Activated CD4-positive, alpha-beta T cell treated with anti-CD3 and anti-CD28 coated beads, Interleukin-2, amount 10 ng/mL, durations not matched to agents 7 days and 5 days (primary cell): Measurements from ENCODE around the gene EPB41L4A. TPM values are rescaled to one million over a fixed set of nuclear protein-coding genes. Genes with fewer than 3 reads are reported as not detected.
A peak's percentile ranks its signal among the peaks of the same experiment; 100 is the strongest.
"Not testable (repeated sequence)": the region's sequence is repeated elsewhere in the genome, so short reads cannot be mapped to it uniquely, and the experiment has no call there.

Source experiments
- CTCF ChIA-PET: fragments of 350-600 bp; sonication (Branson Sonifier 250); formaldehyde crosslinking; loops from one replicate; lab custom pipeline; 2021; ENCODE audit warnings: antibody characterized with exemption; lab: Charles Lee
- POLR2A ChIA-PET: fragments of 350-600 bp; sonication (Branson Sonifier 250); formaldehyde crosslinking; loops from one replicate; lab custom pipeline; 2021; ENCODE audit warnings: antibody characterized with exemption; lab: Charles Lee
- DNase-seq: peaks from one replicate; pipeline ENCODE4 v3.0.0-alpha.2; 2020
- H3K27ac Mint-ChIP-seq: one replicate; pipeline ENCODE4 v1.8.0; 2021; ENCODE audit warnings: mild to moderate bottlenecking, moderate library complexity, mixed read lengths
- H3K27me3 Mint-ChIP-seq: one replicate; pipeline ENCODE4 v1.8.0; 2021; ENCODE audit warnings: mixed read lengths
- H3K36me3 Mint-ChIP-seq: one replicate; pipeline ENCODE4 v1.8.0; 2021; ENCODE audit warnings: low read depth, mixed read lengths
- H3K4me1 Mint-ChIP-seq: one replicate; pipeline ENCODE4 v1.8.0; 2021; ENCODE audit warnings: mixed read lengths
- H3K4me3 Mint-ChIP-seq: one replicate; pipeline ENCODE4 v1.8.0; 2021; ENCODE audit warnings: mild to moderate bottlenecking, moderate library complexity, mixed read lengths
- H3K9me3 Mint-ChIP-seq: one replicate; pipeline ENCODE4 v1.8.0; 2021; ENCODE audit warnings: mixed read lengths
- total RNA-seq, 2 experiments: library from RNA; stranded (reverse); gene quantifications; one replicate each; pipeline ENCODE4 v1.2.3, GENCODE V29; 2021

The EPB41L4A gene
- total RNA-seq, 2 experiments from 2014 or later = 0.62 to 1.2 TPM

GRCh38 chr5:112417931-112418658, 982 bp downstream of the EPB41L4A start:
- peaks cover 18% of the 10 kb centered on the region for H3K4me1 Mint-ChIP-seq
- peak overlapping the region; percentile 3 for H3K27ac Mint-ChIP-seq
- no peaks in the 10 kb centered on the region for H3K9me3 Mint-ChIP-seq
- peak overlapping the region; percentile 61 for H3K4me3 Mint-ChIP-seq
- peaks cover 75% of the 10 kb centered on the region for H3K27me3 Mint-ChIP-seq
- no peaks in the 10 kb centered on the region for H3K36me3 Mint-ChIP-seq
- CTCF ChIA-PET = interaction anchor here (1.0 to 2.5 kb wide), 3 partner anchors 8 to 319 kb away, joined by 3 to 8 read pairs (median 4); partner anchors contain the start of gene APC
- POLR2A ChIA-PET = no interaction called here
- peak; percentile 49 for DNase-seq

GRCh38 chr5:112415552-112415951, 3.5 kb downstream of the EPB41L4A start:
- no peak overlapping the region for H3K27ac Mint-ChIP-seq
- no peak overlapping the region for H3K4me3 Mint-ChIP-seq
- DNase-seq = no peak
- H3K9me3 Mint-ChIP-seq = no peaks in the 10 kb centered on the region
- H3K36me3 Mint-ChIP-seq = no peaks in the 10 kb centered on the region
- peaks cover 65% of the 10 kb centered on the region for H3K27me3 Mint-ChIP-seq
- ChIA-PET POLR2A (no interaction called here), CTCF (no interaction called here)
- H3K4me1 Mint-ChIP-seq = peaks cover 17% of the 10 kb centered on the region

GRCh38 chr5:112413611-112414010, 5.5 kb downstream of the EPB41L4A start:
- H3K36me3 Mint-ChIP-seq = no peaks in the 10 kb centered on the region
- ChIA-PET POLR2A (no interaction called here), CTCF (interaction anchor here (1.3 kb wide), 1 partner anchor 15 kb away, joined by 3 read pairs; no protein-coding TSS in a partner anchor)
- no peak overlapping the region for H3K4me3 Mint-ChIP-seq
- H3K9me3 Mint-ChIP-seq = no peaks in the 10 kb centered on the region
- peaks cover 10% of the 10 kb centered on the region for H3K4me1 Mint-ChIP-seq
- no peak overlapping the region for H3K27ac Mint-ChIP-seq
- DNase-seq = no peak
- H3K27me3 Mint-ChIP-seq = peaks cover 61% of the 10 kb centered on the region

GRCh38 chr5:112412346-112412745, 6.7 kb downstream of the EPB41L4A start:
- ChIA-PET POLR2A (no interaction called here), CTCF (no interaction called here)
- H3K9me3 Mint-ChIP-seq = no peaks in the 10 kb centered on the region
- no peaks in the 10 kb centered on the region for H3K36me3 Mint-ChIP-seq
- no peak overlapping the region for H3K27ac Mint-ChIP-seq
- H3K4me1 Mint-ChIP-seq = no peaks in the 10 kb centered on the region
- DNase-seq = no peak
- H3K4me3 Mint-ChIP-seq = no peak overlapping the region
- peaks cover 53% of the 10 kb centered on the region for H3K27me3 Mint-ChIP-seq

GRCh38 chr5:112411903-112412302, 7.2 kb downstream of the EPB41L4A start:
- H3K9me3 Mint-ChIP-seq = no peaks in the 10 kb centered on the region
- peaks cover 52% of the 10 kb centered on the region for H3K27me3 Mint-ChIP-seq
- H3K27ac Mint-ChIP-seq = no peak overlapping the region
- ChIA-PET CTCF (no interaction called here), POLR2A (no interaction called here)
- no peak for DNase-seq
- no peaks in the 10 kb centered on the region for H3K4me1 Mint-ChIP-seq
- H3K4me3 Mint-ChIP-seq = no peak overlapping the region
- H3K36me3 Mint-ChIP-seq = no peaks in the 10 kb centered on the region

- DNase-seq = no peak
- H3K4me3 Mint-ChIP-seq = no peak overlapping the region
- H3K9me3 Mint-ChIP-seq = no peaks in the 10 kb centered on the region
- no peaks in the 10 kb centered on the region for H3K36me3 Mint-ChIP-seq
- no peaks in the 10 kb centered on the region for H3K4me1 Mint-ChIP-seq
- POLR2A ChIA-PET = no interaction called here
- peaks cover 34% of the 10 kb centered on the region for H3K27me3 Mint-ChIP-seq
- no peak overlapping the region for H3K27ac Mint-ChIP-seq
- CTCF ChIA-PET = interaction anchor here (1.1 kb wide), 1 partner anchor 9 kb away, joined by 3 read pairs; no protein-coding TSS in a partner anchor
Measured at GRCh38 chr5:112407666-112408065, 11.4 kb downstream of the EPB41L4A start.

GRCh38 chr5:112407240-112407639, 11.8 kb downstream of the EPB41L4A start:
- Mint-ChIP-seq H3K9me3 (no peaks in the 10 kb centered on the region), H3K4me3 (no peak overlapping the region), H3K4me1 (no peaks in the 10 kb centered on the region), H3K27ac (no peak overlapping the region), H3K36me3 (no peaks in the 10 kb centered on the region), H3K27me3 (peaks cover 33% of the 10 kb centered on the region)
- ChIA-PET CTCF (interaction anchor here (1.1 kb wide), 1 partner anchor 10 kb away, joined by 3 read pairs; no protein-coding TSS in a partner anchor), POLR2A (no interaction called here)
- no peak for DNase-seq

- Mint-ChIP-seq H3K36me3 (no peaks in the 10 kb centered on the region), H3K27me3 (peaks cover 24% of the 10 kb centered on the region), H3K9me3 (no peaks in the 10 kb centered on the region), H3K4me1 (no peaks in the 10 kb centered on the region), H3K4me3 (no peak overlapping the region), H3K27ac (no peak overlapping the region)
- DNase-seq = no peak
- ChIA-PET POLR2A (no interaction called here), CTCF (interaction anchor here (0.6 to 0.7 kb wide), 2 partner anchors 14 to 1902 kb away, joined by 3 read pairs; no protein-coding TSS in a partner anchor)
Measured at GRCh38 chr5:112403069-112403468, 16.0 kb downstream of the EPB41L4A start.

- ChIA-PET CTCF (no interaction called here), POLR2A (no interaction called here)
- no peak overlapping the region for H3K4me3 Mint-ChIP-seq
- no peak overlapping the region for H3K27ac Mint-ChIP-seq
- peaks cover 16% of the 10 kb centered on the region for H3K27me3 Mint-ChIP-seq
- H3K4me1 Mint-ChIP-seq = no peaks in the 10 kb centered on the region
- no peaks in the 10 kb centered on the region for H3K9me3 Mint-ChIP-seq
- DNase-seq = no peak
- H3K36me3 Mint-ChIP-seq = no peaks in the 10 kb centered on the region
Measured at GRCh38 chr5:112401924-112402323, 17.2 kb downstream of the EPB41L4A start.

- H3K4me3 Mint-ChIP-seq = no peak overlapping the region
Measured at GRCh38 chr5:112397690-112398089, 21.4 kb downstream of the EPB41L4A start.

GRCh38 chr5:112396430-112396829, 22.6 kb downstream of the EPB41L4A start:
- ChIA-PET CTCF (no interaction called here), POLR2A (no interaction called here)
- peaks cover 6% of the 10 kb centered on the region for H3K27me3 Mint-ChIP-seq
- no peaks in the 10 kb centered on the region for H3K36me3 Mint-ChIP-seq
- H3K27ac Mint-ChIP-seq = no peak overlapping the region
- H3K4me3 Mint-ChIP-seq = no peak overlapping the region
- DNase-seq = no peak
- H3K4me1 Mint-ChIP-seq = no peaks in the 10 kb centered on the region
- no peaks in the 10 kb centered on the region for H3K9me3 Mint-ChIP-seq

More at GRCh38 chr5:112397690-112398089, 21.4 kb downstream of the EPB41L4A start:
- H3K27ac Mint-ChIP-seq = no peak overlapping the region
- ChIA-PET CTCF (no interaction called here), POLR2A (no interaction called here)
- H3K36me3 Mint-ChIP-seq = no peaks in the 10 kb centered on the region
- no peaks in the 10 kb centered on the region for H3K9me3 Mint-ChIP-seq
- H3K4me1 Mint-ChIP-seq = no peaks in the 10 kb centered on the region
- H3K27me3 Mint-ChIP-seq = peaks cover 10% of the 10 kb centered on the region
- DNase-seq = no peak

GRCh38 chr5:112395299-112395698, 23.8 kb downstream of the EPB41L4A start:
- not testable (repeated sequence) for H3K27me3 Mint-ChIP-seq, H3K9me3 Mint-ChIP-seq

GRCh38 chr5:112390327-112390726, 28.8 kb downstream of the EPB41L4A start:
- H3K4me3 Mint-ChIP-seq = no peak overlapping the region
- H3K4me1 Mint-ChIP-seq = no peaks in the 10 kb centered on the region
- no peak overlapping the region for H3K27ac Mint-ChIP-seq
- no peaks in the 10 kb centered on the region for H3K9me3 Mint-ChIP-seq
- DNase-seq = no peak
- ChIA-PET POLR2A (no interaction called here), CTCF (no interaction called here)
- H3K36me3 Mint-ChIP-seq = no peaks in the 10 kb centered on the region
- peaks cover 7% of the 10 kb centered on the region for H3K27me3 Mint-ChIP-seq

More at GRCh38 chr5:112395299-112395698, 23.8 kb downstream of the EPB41L4A start:
- DNase-seq, CTCF ChIA-PET, POLR2A ChIA-PET, H3K4me3 Mint-ChIP-seq, H3K36me3 Mint-ChIP-seq, H3K4me1 Mint-ChIP-seq, H3K27ac Mint-ChIP-seq: not testable (repeated sequence)
